SKM-1 (cell line): ENCODE data around the gene RPL13.

Source experiments
- DNase-seq: peaks from one replicate; lab custom pipeline; 2025; ENCODE audit not compliant: unreplicated experiment; lab: John Stamatoyannopoulos, UW

Gene RPL13

DNA sequence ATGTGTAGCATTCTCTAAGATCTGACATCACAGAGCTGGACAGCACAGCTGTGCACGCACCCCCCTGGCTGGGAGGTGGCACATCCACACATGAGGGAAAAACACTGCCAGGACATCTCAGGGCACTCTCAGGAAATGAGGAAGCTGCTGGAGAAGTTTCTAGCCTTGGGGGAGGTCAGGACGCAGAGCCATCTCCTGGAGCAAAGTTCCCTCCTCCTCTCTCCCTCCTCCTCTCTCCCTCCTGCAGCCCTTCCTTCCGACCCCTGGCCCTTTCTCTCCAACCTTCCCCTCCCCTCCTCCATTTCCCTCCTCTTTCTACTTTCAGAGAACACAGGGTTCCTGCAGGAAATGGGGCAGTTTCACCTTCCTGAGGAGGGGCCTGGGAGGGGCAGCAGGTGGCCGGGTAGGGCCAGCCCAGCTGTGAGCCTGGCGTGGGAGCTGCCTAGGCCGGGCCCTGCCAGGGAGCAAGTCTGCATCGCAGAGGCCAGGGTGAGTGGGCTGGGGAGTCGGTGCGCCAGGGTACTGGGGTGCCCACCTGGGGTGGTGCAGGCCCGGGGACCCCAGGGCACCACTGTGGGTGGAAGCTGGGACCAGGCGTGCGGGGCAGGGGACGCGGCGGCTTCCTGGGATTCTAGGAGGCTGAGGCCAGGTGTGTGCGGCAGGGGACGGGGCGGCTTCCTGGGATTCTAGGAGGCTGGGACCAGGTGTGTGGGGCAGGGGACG is 52.9 kb downstream of the RPL13 start, which contains the start of gene DPEP1:
Gene DPEP1 (plus strand): TSS at position 412 of the 723 bp plus-strand sequence. CDS start 16,769 bp downstream, outside the sequence.
- DNase-seq = no peak

DNA sequence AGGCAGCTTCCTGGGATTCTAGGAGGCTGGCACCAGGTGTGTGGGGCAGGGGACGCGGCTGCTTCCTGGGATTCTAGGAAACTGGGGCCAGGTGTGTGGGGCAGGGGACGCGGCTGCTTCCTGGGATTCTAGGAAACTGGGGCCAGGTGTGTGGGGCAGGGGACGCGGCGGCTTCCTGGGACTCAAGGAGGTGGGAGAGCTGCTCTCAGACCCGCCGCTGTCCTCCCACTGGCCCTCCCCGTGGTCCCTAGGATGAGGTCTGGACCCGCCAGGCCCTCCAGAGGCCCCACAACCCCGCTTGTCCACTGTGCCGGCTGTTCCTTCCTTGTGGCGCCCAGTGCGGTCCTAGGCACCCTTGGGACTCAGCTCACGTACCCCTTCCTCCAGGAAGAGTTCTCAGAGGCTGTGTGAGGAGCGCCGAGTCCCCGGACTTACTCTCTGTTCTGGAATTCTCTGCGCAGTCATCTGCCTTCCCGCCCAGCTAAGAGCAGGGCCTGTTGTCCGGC is 53.5 kb downstream of the RPL13 start:
- DNase-seq = no peak
